Endothelial cell of umbilical vein (primary cell): ENCODE results near the gene JPH3. TPM values are rescaled to one million over a fixed set of nuclear protein-coding genes. Genes with fewer than 3 reads are reported as not detected.

ENCODE experiments used
- BruUV-seq: library from RNA; stranded (reverse); fragments of 400-500 nt; replicated peaks from 2 replicates; lab custom pipeline; 2021; lab: Mats Ljungman, UMichigan
- CTCF ChIA-PET: fragments of 300-600, 350-600 bp; sonication (Branson Sonifier 250); formaldehyde crosslinking; loops from one replicate; lab custom pipeline; 2021; ENCODE audit warnings: antibody characterized with exemption, inconsistent platforms; lab: Charles Lee
- POLR2A ChIA-PET: fragments of 300-600, 350-600 bp; sonication (Branson Sonifier 250); formaldehyde crosslinking; loops from one replicate; lab custom pipeline; 2021; ENCODE audit warnings: antibody characterized with exemption, inconsistent platforms; lab: Charles Lee
- DNase-seq: peaks from one replicate; pipeline ENCODE4 v3.0.0-alpha.2; 2011; ENCODE audit warnings: low read depth, low spot score
- FAIRE-seq: peaks from 2 replicates; lab custom pipeline; 2011; peaks lifted over from hg19 to GRCh38; lab: Jason Lieb, UNC
- H2AFZ ChIP-seq: 2 replicates; pipeline ENCODE4 v1.6.0; 2012; ENCODE audit warnings: low read depth, low read length, control low read depth, inconsistent platforms
- H3K27ac ChIP-seq: 2 replicates; pipeline ENCODE4 v1.5.1; 2011; ENCODE audit warnings: low read depth, mild to moderate bottlenecking, control low read depth, low read length, moderate library complexity; ENCODE audit not compliant: insufficient read depth
- H3K27me3 ChIP-seq, 2 experiments: 2 replicates each; pipeline versions ENCODE4 v1.6.0 to v1.6.1; 2011; ENCODE audit warnings: low read length in 2 of 2, mixed read lengths in 1 of 2; ENCODE audit not compliant: control insufficient read depth in 2 of 2, insufficient read depth in 2 of 2
- H3K36me3 ChIP-seq, 2 experiments: 2 replicates in 1 of 2; 3 replicates in 1 of 2; pipeline ENCODE4 v1.5.1; 2011; ENCODE audit warnings: low read length in 2 of 2, mild to moderate bottlenecking in 1 of 2, moderate library complexity in 1 of 2; ENCODE audit not compliant: control insufficient read depth in 2 of 2, insufficient read depth in 2 of 2; ENCODE audit errors: extremely low read depth in 1 of 2
- H3K4me1 ChIP-seq: 3 replicates; pipeline ENCODE4 v1.5.1; 2011; ENCODE audit warnings: mild to moderate bottlenecking, low read length; ENCODE audit not compliant: control insufficient read depth, insufficient read depth; ENCODE audit errors: extremely low read depth
- H3K4me2 ChIP-seq: 2 replicates; pipeline ENCODE4 v1.6.1; 2011; ENCODE audit warnings: low read length, control low read depth, mixed read lengths; ENCODE audit not compliant: insufficient read depth
- H3K4me3 ChIP-seq, 3 experiments: fragments of 200-600 bp in 1 of 3; sonication (generic), shearing (Covaris generic) in 1 of 3; replicated peaks in 1 of 3; 2 replicates each; pipeline ENCODE4 v1.5.1; 2011 to 2016; ENCODE audit warnings: control low read depth in 3 of 3, low read length in 3 of 3, mild to moderate bottlenecking in 2 of 3, inconsistent platforms in 1 of 3, low read depth in 1 of 3, moderate library complexity in 1 of 3; ENCODE audit not compliant: insufficient read depth in 1 of 3
- H3K79me2 ChIP-seq: 2 replicates; pipeline ENCODE4 v1.6.0; 2012; ENCODE audit warnings: low read length, inconsistent platforms; ENCODE audit not compliant: control insufficient read depth, insufficient read depth
- H3K9ac ChIP-seq: replicated peaks from 2 replicates; pipeline ENCODE3; 2011; ENCODE audit warnings: low read length, control low read depth; ENCODE audit not compliant: insufficient read depth; ENCODE audit errors: extremely low read depth
- H3K9me1 ChIP-seq: replicated peaks from 3 replicates; pipeline ENCODE4 v1.6.0; 2011; ENCODE audit warnings: mild to moderate bottlenecking, low read length; ENCODE audit not compliant: control insufficient read depth, insufficient read depth; ENCODE audit errors: extremely low read depth
- H3K9me3 ChIP-seq: replicated peaks from 2 replicates; pipeline ENCODE4 v1.5.1; 2012; ENCODE audit warnings: low read length, inconsistent platforms; ENCODE audit not compliant: control insufficient read depth, insufficient read depth
- H4K20me1 ChIP-seq: replicated peaks from 2 replicates; pipeline ENCODE3; 2011; ENCODE audit warnings: mild to moderate bottlenecking, low read length; ENCODE audit not compliant: control insufficient read depth, insufficient read depth; ENCODE audit errors: extremely low read depth
- CTCF ChIP-seq, 2 donors: IDR thresholded peaks; 1 replicate in 1 of 2; 2 replicates in 1 of 2; pipeline ENCODE4 v1.5.1; 2011; ENCODE audit warnings: low read length in 2 of 2, mild to moderate bottlenecking in 2 of 2, moderate library complexity in 2 of 2, control low read depth in 1 of 2, inconsistent platforms in 1 of 2, low read depth in 1 of 2; ENCODE audit not compliant: insufficient read depth in 1 of 2; ENCODE audit errors: extremely low read depth in 1 of 2
- EZH2 ChIP-seq: IDR thresholded peaks from 2 replicates; pipeline ENCODE4 v1.6.1; 2012; ENCODE audit warnings: borderline replicate concordance, low read depth, mild to moderate bottlenecking, moderate library complexity, low read length, inconsistent platforms; ENCODE audit not compliant: severe bottlenecking
- FOS ChIP-seq: IDR thresholded peaks from 2 replicates; pipeline ENCODE4 v1.6.1; 2011; ENCODE audit warnings: mild to moderate bottlenecking, low read length, moderate library complexity, borderline replicate concordance; ENCODE audit not compliant: insufficient read depth
- GATA2 ChIP-seq: IDR thresholded peaks from 2 replicates; pipeline ENCODE4 v1.7.0; 2011; ENCODE audit warnings: low read depth, mild to moderate bottlenecking, moderate library complexity, mixed read lengths, low read length; ENCODE audit not compliant: insufficient read length, insufficient read depth
- JUN ChIP-seq: IDR thresholded peaks from 2 replicates; pipeline ENCODE4 v1.6.1; 2011; ENCODE audit warnings: borderline replicate concordance, low read depth; ENCODE audit not compliant: insufficient read length, insufficient read depth
- MYC ChIP-seq: IDR thresholded peaks from one replicate; pipeline ENCODE4 v1.6.1; 2011; ENCODE audit warnings: mild to moderate bottlenecking, low read depth, low read length
- POLR2A ChIP-seq: IDR thresholded peaks from 2 replicates; pipeline ENCODE4 v1.6.1; 2012; ENCODE audit warnings: low read depth, mild to moderate bottlenecking, control low read depth, low read length
- POLR2AphosphoS5 ChIP-seq: IDR thresholded peaks from 2 replicates; pipeline ENCODE4 v1.6.1; 2012; ENCODE audit warnings: low read depth, mild to moderate bottlenecking, control low read depth, low read length, moderate library complexity; ENCODE audit not compliant: insufficient read depth
- dilution Hi-C: fragments of 300-500 bp; cut with MboI; formaldehyde crosslinking; loops from one replicate; pipeline ENCODE4 v1.15.0; 2019; ENCODE audit warnings: low sequenced_read_pairs; ENCODE audit not compliant: extremely low pct_ligation_motif_present
- intact Hi-C: fragments of 100-400 bp; cut with micrococcal nuclease; formaldehyde crosslinking; loops from one replicate; pipeline ENCODE4 v1.10.0; 2022
- polyA plus RNA-seq, 4 experiments: library from polyadenylated mRNA; depleted of rRNA in 3 of 4; stranded (reverse) in 3 of 4; unstranded in 1 of 4; fragments of >200 nt; gene quantifications; 2 replicates each; pipeline versions ENCODE4 v1.2.1 to v1.2.3, GENCODE V29; 2011 to 2012; ENCODE audit warnings: missing spikeins in 1 of 4
- total RNA-seq: library from RNA; stranded (reverse); gene quantifications from 2 replicates; pipeline ENCODE4 v1.2.3, GENCODE V29; 2021
- TF ChIP-seq, protein P1 (sequence below): IDR thresholded peaks from 2 replicates; pipeline ENCODE4 v1.6.1; 2011; ENCODE audit not compliant: insufficient read depth, insufficient read length

JPH3 gene
- total and polyA plus RNA-seq, 2 donors (not counting 3 experiments of a cell fraction or from before 2014, with no cell fraction given): 0.22 to 0.30 TPM

DNA sequence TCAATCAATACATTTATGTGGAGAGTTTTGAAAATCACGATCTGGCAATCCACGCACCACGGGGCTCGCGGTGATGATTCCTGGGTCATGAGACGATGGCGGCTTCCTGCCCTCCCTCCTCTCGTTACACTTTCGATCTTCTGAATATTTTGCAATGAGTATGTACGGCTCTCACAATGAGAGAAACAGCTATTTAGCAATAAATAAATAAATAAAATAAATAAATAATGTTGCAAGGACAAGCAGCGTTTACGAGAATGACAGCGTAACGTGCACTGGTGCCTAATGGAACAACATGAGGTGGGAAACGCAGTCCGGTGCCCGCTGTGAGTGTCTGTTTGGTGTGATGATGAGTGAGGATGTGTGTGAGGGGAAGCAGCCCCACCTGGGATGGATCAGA lies 46.7 kb upstream of the JPH3 start:
- Histone ChIP-seq H4K20me1 (no peaks in the 10 kb centered on the region), H3K27me3 (peaks cover 2 to 3% of the 10 kb centered on the region in 2 experiments)

More for the DNA sequence above, 46.7 kb upstream of the JPH3 start:
- H3K79me2 ChIP-seq: no peaks in the 10 kb centered on the region
- no peaks in the 10 kb centered on the region for H3K9me3 ChIP-seq
- FAIRE-seq (no peak), DNase-seq (no peak)
- dilution Hi-C loops: no loop called here
- H2AFZ ChIP-seq: no peak overlapping the region
- intact Hi-C loops: no loop called here
- no TSS peak for BruUV-seq
- H3K27ac ChIP-seq: no peak overlapping the region
- peaks cover 9% of the 10 kb centered on the region for H3K4me1 ChIP-seq
- ChIA-PET CTCF (no interaction called here), POLR2A (no interaction called here)
- no peak overlapping the region for H3K4me3 ChIP-seq
- TF ChIP-seq JUN (no peak), CTCF (IDR thresholded peaks at IDR 0.05; ENCODE audit: extremely low read depth in 1 of 2, insufficient read depth in 1 of 2, low read depth in 1 of 2, low read length in 2 of 2) (no peak), POLR2A (no peak), EZH2 (no peak), MYC (no peak), POLR2AphosphoS5 (no peak), FOS (no peak), GATA2 (no peak)
- TF ChIP-seq, protein P1, sequence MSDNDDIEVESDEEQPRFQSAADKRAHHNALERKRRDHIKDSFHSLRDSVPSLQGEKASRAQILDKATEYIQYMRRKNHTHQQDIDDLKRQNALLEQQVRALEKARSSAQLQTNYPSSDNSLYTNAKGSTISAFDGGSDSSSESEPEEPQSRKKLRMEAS: no peak
- H3K36me3 ChIP-seq: no peaks in the 10 kb centered on the region
- no peak overlapping the region for H3K9ac ChIP-seq
- no peaks in the 10 kb centered on the region for H3K9me1 ChIP-seq
- H3K4me2 ChIP-seq: no peak overlapping the region
